Esophagus (tissue), 2 donors: ENCODE measurements around the gene AGPAT4. TPM values are rescaled to one million over a fixed set of nuclear protein-coding genes. Genes with fewer than 3 reads are reported as not detected.

ENCODE experiments used
- H3K27ac ChIP-seq, 2 donors: one replicate each; pipeline ENCODE4 v1.5.1; 2013; ENCODE audit warnings: low read depth in 2 of 2, mild to moderate bottlenecking in 2 of 2, inconsistent platforms in 1 of 2, low read length in 1 of 2, moderate library complexity in 1 of 2
- H3K27me3 ChIP-seq, 2 donors: one replicate each; pipeline ENCODE4 v1.6.1; 2013; ENCODE audit warnings: low read length in 2 of 2, control low read depth in 1 of 2, mild to moderate bottlenecking in 1 of 2; ENCODE audit not compliant: insufficient read depth in 2 of 2, control insufficient read depth in 1 of 2
- H3K36me3 ChIP-seq, 2 donors: one replicate each; pipeline ENCODE4 v1.6.1; 2013; ENCODE audit warnings: low read length in 1 of 2; ENCODE audit not compliant: control insufficient read depth in 2 of 2, insufficient read depth in 2 of 2
- H3K4me1 ChIP-seq, 2 donors: one replicate each; pipeline ENCODE4 v1.6.1; 2013; ENCODE audit warnings: low read length in 1 of 2; ENCODE audit not compliant: control insufficient read depth in 2 of 2, insufficient read depth in 2 of 2
- H3K4me3 ChIP-seq, 2 donors: one replicate each; pipeline ENCODE4 v1.5.1; 2013; ENCODE audit warnings: low read length in 2 of 2, mild to moderate bottlenecking in 2 of 2, low read depth in 1 of 2, moderate library complexity in 1 of 2
- H3K9me3 ChIP-seq, 2 donors: one replicate each; pipeline ENCODE4 v1.6.1; 2013; ENCODE audit warnings: mild to moderate bottlenecking in 2 of 2, low read depth in 1 of 2, low read length in 1 of 2, moderate library complexity in 1 of 2; ENCODE audit not compliant: control insufficient read depth in 2 of 2, insufficient read depth in 1 of 2
- WGBS, 2 donors: extraction: QIAGEN DNeasy Blood & Tissue Kit; methylation state at CpG; one replicate each; pipeline ENCODE4 v1.1.7; 2013; 5-methylcytosine and 5-hydroxymethylcytosine counted together
- polyA plus RNA-seq, 2 donors: library from polyadenylated mRNA; stranded (reverse); fragments of 200-250 nt; gene quantifications; one replicate each; pipeline ENCODE4 v1.2.3, GENCODE V29; 2013
- donor health status: healthy with polysubstance abuse.
- donor health status: Bipolar disorder and iron deficiency.

Gene AGPAT4
- polyA plus RNA-seq, 2 donors, result 1.4 to 2.0 TPM

- WGBS, 2 donors, result 93 to 94% methylated on average over 2 of the region's 2 CpGs
- Histone ChIP-seq H3K4me1 (no peaks in the 10 kb centered on the region), H3K27ac (no peak overlapping the region), H3K27me3 (no peaks in the 10 kb centered on the region), H3K36me3 (peaks cover 14 to 16% of the 10 kb centered on the region in 2 donors), H3K9me3 (no peaks in the 10 kb centered on the region), H3K4me3 (no peak overlapping the region)
Measured at GRCh38 chr6:161117942-161118341, 155.9 kb downstream of the AGPAT4 start.

- Histone ChIP-seq H3K4me3 (no peak overlapping the region), H3K27me3 (no peaks in the 10 kb centered on the region), H3K27ac (no peak overlapping the region), H3K4me1 (no peaks in the 10 kb centered on the region), H3K36me3 (peaks cover 16% of the 10 kb centered on the region in 2 donors), H3K9me3 (no peaks in the 10 kb centered on the region)
- 83 to 84% methylated on average over 7 of the region's 7 CpGs for WGBS, 2 donors
Measured at GRCh38 chr6:161117308-161117707, 156.6 kb downstream of the AGPAT4 start.

GRCh38 chr6:161116554-161116953 lies 157.3 kb downstream of the AGPAT4 start:
- Histone ChIP-seq H3K27me3 (no peaks in the 10 kb centered on the region), H3K36me3 (peaks cover 16 to 21% of the 10 kb centered on the region in 2 donors), H3K4me3 (no peak overlapping the region), H3K9me3 (no peaks in the 10 kb centered on the region), H3K27ac (no peak overlapping the region), H3K4me1 (no peaks in the 10 kb centered on the region)
- 94 to 95% methylated on average over 4 of the region's 4 CpGs for WGBS, 2 donors

GRCh38 chr6:161115468-161115867 lies 158.4 kb downstream of the AGPAT4 start:
- H3K36me3 ChIP-seq, result peaks cover 23 to 30% of the 10 kb centered on the region in 2 donors
- 82 to 92% methylated on average over 3 of the region's 3 CpGs for WGBS, 2 donors

GRCh38 chr6:161111261-161111660 lies 162.6 kb downstream of the AGPAT4 start:
- Histone ChIP-seq H3K4me1 (no peaks in the 10 kb centered on the region), H3K9me3 (no peaks in the 10 kb centered on the region), H3K27ac (no peak overlapping the region), H3K4me3 (no peak overlapping the region), H3K27me3 (no peaks in the 10 kb centered on the region), H3K36me3 (peaks cover 35 to 36% of the 10 kb centered on the region in 2 donors)
- WGBS, 2 donors, result 79 to 85% methylated on average over 4 of the region's 4 CpGs

More at GRCh38 chr6:161115468-161115867, 158.4 kb downstream of the AGPAT4 start:
- Histone ChIP-seq H3K4me3 (no peak overlapping the region), H3K27ac (no peak overlapping the region), H3K27me3 (no peaks in the 10 kb centered on the region), H3K4me1 (no peaks in the 10 kb centered on the region), H3K9me3 (no peaks in the 10 kb centered on the region)

- Histone ChIP-seq H3K27me3 (no peaks in the 10 kb centered on the region), H3K36me3 (peaks cover 31% of the 10 kb centered on the region in 2 donors), H3K27ac (no peak overlapping the region), H3K4me3 (no peak overlapping the region), H3K4me1 (no peaks in the 10 kb centered on the region), H3K9me3 (no peaks in the 10 kb centered on the region)
- WGBS, 2 donors, result 86 to 89% methylated on average over 14 of the region's 14 CpGs
Measured at GRCh38 chr6:161110028-161110779, 163.7 kb downstream of the AGPAT4 start.

GRCh38 chr6:161109366-161109765 lies 164.5 kb downstream of the AGPAT4 start:
- H3K9me3 ChIP-seq, result no peaks in the 10 kb centered on the region
- 68 to 83% methylated on average over 4 of the region's 4 CpGs for WGBS, 2 donors
- H3K4me1 ChIP-seq, result no peaks in the 10 kb centered on the region
- no peak overlapping the region for H3K4me3 ChIP-seq
- no peak overlapping the region for H3K27ac ChIP-seq
- H3K36me3 ChIP-seq, result peaks cover 31 to 33% of the 10 kb centered on the region in 2 donors
- H3K27me3 ChIP-seq, result no peaks in the 10 kb centered on the region

- WGBS, 2 donors, result 91% methylated on average over 5 of the region's 5 CpGs
- Histone ChIP-seq H3K27me3 (no peaks in the 10 kb centered on the region), H3K9me3 (no peaks in the 10 kb centered on the region), H3K4me1 (no peaks in the 10 kb centered on the region), H3K27ac (no peak overlapping the region), H3K36me3 (peaks cover 31 to 36% of the 10 kb centered on the region in 2 donors), H3K4me3 (no peak overlapping the region)
Measured at GRCh38 chr6:161108916-161109315, 164.9 kb downstream of the AGPAT4 start.

GRCh38 chr6:161107779-161108730 lies 165.8 kb downstream of the AGPAT4 start:
- Histone ChIP-seq H3K36me3 (peaks cover 28 to 41% of the 10 kb centered on the region in 2 donors), H3K27me3 (no peaks in the 10 kb centered on the region), H3K4me3 (no peak overlapping the region), H3K27ac (no peak overlapping the region), H3K4me1 (peaks cover 0 to 2% of the 10 kb centered on the region in 2 donors), H3K9me3 (no peaks in the 10 kb centered on the region)
- WGBS, 2 donors, result 90 to 95% methylated on average over 23 of the region's 23 CpGs
